Measurements from ENCODE around the gene MEG3.

The MEG3 gene

DNA sequence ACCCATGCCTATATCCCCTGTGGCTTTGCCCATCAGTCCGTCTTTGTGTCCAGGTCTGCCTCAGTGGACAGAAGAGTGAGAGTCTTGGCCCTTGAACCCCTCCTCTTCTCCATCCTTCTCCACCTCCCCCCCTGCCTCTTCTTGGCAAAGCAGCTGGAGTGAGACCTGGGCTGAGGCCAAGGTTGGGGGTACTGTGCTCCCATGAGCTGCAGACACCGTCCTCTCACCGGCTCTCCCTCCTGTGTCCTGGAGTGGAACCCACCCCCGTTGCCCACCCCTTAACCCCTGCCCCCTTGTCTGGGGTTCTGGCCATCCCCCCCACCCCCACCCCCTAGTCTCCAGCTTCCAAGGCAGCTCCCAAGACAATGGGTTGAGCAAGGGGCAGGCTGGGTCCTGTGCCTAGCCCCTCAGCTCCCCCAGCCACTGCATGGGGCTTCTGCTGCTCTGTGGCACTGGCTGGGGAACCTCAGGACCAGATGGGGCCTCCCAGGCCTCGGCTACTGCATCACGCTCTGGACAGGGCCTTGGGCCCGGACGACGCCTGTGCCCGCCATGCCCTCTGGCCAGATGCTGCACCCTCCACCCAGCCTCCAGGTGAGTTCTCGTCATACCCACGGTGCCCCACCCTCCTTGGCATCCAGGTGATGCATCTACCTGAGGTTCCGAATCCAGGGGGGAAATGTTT, 41.9 kb downstream of the MEG3 start:
- no peak for DNase-seq

DNA sequence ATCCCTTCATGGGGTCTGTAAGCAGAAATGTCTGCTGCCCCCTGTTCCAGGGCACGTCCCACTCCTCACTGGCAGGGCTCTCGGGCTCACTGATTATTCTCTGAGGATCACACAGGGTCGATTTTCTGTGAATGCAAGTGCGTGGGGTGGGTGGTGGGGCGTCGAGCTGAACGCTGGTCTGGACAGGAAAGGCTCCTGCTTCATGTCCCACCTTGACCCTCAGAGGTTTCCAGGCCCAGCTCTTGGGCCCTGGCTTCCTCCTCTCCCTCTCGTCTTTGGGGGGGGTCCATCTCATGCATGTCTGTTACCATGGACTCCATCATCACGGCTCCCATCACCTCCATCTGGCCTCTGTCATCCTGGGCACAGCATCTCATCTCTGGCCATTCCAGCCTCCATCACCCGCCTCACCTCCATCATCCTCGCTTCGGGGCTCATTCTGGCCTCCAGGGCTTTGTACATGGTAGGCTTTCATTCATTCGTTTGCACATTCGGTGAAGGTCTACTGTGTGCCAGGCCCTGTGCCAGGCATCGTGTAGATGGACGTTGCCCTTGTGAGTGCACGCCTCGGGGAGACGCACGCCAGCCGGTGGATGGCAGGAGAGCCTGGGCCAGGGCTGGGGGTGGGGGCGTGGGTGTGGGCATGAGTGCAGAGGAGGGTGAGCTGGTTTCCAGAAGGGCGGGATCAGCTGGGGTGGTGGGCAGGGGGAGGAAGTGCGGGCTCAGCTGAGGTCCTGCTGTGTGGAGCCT, 42.9 kb downstream of the MEG3 start:
- DNase-seq: no peak

DNA sequence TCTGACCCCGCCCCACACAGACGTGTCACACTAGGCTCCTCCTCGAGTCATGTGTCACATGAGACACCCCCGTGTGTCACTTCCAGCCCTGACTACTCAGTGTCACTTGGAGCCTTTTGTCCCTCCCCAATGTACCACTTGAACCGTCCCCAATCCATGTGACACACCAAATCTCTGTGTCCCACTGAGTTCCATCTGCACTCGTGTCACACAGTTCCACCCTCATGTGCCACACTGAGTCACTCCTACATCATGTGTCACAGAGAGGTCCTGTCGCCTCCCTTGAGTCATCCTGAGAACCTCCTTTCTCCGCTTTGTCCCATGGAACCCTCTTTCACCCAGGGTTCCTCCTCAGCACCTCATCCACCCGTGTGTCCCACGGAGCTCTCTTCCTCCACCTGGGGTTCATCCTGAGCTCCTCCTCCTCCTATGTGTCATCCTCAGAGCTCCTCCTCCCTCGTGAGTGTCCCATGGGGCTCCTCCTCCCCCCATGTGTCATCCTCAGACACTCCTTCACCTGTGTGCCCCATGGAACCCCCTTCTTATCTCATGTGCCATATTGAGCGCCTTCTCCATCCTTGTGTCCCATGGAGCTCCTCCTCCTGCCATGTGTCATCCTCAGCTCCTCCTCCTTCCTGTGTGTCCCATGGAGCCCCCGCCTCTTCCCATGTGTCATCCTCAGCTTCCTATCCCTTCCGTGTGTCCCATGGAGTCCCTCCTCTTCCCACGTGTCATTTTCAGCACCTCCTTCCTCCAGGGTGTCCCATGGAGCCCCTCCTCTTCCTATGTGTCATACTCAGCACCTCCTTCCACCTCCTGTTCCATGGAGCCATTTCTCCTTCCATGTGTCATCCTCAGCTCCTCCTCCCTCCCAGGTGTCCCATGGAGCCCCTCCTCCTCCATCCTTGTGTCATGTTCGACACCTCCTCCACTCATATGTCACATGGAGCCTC, 45.6 kb downstream of the MEG3 start:
- no peak for DNase-seq

DNA sequence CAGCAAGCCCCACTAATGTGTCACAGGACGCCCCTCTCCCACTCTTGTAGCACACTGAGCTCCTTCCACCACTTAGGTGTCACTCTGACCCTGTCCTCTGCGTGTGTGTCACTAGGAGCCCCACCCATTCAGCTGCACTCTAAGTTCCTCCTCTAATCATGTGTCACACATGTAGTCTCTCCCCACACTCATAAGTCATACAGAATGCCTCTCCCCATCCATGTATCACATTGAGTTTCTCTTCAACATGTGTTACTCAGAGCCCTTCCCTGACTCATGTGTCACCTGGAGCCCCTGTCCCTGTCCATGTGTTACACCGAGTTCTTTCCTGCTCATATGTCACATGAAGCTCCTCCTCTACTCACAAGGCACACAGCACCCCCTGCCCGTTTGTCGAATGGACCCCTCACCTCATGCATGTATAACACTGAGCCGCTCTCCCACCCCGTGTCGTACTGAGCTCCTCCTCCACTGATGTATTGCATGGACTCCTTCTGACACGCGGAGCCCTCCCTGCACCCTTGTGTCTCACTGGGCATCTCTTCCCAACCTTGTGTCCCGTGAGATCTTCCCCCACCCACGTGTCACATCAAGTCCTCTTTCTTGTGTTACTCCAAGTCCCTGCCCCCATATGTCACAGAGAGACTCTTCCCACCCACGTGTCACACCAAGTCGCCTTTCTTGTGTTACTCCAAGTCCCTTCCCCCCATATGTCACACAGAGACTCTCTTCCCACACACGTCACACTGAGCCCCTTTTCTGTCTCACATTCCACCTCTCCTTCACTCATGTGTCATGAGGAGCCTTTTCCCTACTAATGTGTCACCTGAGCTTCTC, 46.6 kb downstream of the MEG3 start:
- no peak for DNase-seq

DNA sequence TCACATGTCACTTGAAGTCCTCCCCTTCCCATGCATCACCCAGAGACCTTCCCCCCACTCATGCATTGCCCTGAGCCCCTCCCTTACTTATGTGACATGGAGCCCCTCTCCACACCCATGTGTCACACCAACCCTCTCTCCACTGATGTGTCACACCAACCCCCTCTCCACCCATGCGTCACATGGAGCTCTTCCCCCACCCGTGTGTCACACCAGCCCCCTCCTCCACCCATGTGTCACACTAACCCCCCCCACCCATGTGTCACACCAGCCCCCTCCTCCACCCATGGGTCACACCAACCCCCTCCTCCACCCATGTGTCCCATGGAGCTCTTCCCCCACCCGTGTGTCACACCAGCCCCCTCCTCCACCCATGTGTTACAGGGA, 47.2 kb downstream of the MEG3 start:
- DNase-seq: no peak

DNA sequence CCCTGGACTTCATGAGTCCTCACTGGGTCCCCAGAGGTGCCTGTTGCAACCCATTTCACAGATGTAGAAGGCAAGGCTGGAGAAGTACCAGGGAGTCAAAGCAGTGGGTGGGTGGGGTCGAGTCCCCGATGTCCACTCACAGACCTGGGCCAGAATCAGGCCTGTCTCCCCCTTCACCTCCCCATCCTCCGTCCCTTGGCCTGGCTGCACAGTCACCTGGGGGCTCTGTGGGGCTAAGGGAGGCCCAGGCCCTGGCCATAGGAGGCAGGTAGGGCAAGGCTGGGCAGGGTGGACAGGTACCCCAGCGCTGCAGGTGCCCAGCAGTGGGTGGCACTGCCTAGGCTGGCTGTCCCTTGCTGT, 48.1 kb downstream of the MEG3 start:
- DNase-seq: no peak

DNA sequence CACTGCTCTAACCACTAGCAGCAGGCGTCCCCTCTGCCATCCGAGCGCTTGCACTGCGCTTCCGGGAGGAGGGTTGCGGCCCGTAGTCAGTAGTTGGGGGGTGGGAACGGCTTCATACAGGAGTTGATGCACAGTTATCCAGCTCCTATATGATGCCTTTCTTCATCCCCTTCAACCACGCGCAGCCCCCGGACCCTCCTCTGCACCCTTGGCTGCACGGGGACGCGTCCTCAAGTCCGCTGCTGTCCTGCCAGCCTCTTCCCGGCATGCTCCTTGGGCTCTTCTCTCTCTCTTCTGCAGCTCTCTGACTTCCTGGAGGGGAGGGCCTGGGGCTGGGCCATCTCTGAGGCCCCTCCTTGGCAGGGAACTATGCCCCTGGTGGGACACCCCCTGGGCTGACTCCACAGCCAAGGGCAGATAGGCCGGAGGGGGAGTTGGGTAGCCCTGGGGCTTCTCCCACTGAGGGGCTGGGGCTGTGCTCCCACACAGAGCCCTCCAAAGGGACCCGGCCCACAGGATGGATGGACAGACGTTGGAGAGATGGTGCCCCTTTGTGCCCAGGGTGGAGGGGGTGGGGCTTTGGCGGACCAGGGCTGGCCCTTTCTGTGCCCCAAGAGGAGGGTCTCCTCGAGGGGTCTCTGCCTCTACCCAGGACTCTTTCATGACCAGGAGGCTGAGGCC, 48.6 kb downstream of the MEG3 start:
- no peak for DNase-seq

DNA sequence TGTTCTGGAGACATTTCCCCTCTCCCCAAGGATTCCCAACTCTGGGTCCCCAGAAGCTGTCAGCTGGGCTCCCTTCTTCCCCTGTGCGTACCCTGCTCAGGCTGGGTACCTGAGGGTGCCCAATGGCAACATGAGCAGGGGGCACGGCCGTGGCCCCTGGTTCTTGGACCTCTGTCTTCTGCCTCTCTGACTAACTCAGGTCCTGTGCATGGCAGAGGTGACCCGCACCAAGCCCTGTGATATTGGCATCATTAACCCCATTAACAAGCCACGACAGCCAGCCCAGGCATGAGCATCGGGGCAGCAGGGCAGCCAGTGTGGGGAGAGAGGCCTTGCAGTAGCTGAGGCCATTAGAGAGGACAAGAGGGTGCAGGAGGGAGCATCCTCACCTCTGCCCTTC, 49.2 kb downstream of the MEG3 start:
- DNase-seq: no peak

DNA sequence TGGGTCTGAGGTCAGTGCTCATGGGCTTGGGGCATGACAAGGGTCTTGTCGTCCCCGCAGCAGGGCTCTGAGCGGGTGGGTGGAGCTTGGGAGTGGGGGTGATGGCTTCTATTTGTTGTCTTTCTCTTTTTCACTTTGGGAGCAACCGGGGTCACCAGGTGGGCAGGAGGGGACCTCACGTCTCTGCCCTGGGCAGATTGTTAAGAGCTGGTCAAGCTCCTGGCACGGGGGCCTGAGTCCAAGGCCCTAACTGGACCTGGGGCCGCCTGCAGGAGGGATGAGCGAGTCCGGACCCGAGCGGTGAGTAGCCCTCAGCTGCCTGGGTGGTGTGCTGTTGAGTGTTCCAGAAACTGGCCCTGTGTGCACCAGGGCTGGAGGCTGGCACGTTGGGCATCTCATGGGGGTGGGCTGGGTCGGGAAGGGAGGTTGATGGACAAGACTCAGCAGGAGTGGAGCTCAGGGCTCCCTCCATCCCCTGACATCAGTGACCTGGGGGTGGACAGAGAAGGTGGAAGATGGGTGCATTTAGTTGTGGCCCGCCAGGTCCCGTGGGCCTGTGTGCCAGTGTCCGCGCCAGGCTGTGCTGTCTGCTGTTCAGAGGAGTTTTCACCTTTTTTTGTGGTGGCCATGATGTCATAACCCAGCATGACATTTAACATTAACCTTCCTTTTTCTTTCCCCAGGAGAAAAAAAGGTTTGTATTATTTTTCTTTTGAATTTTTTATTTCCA, 50.1 kb downstream of the MEG3 start:
- no peak for DNase-seq

DNA sequence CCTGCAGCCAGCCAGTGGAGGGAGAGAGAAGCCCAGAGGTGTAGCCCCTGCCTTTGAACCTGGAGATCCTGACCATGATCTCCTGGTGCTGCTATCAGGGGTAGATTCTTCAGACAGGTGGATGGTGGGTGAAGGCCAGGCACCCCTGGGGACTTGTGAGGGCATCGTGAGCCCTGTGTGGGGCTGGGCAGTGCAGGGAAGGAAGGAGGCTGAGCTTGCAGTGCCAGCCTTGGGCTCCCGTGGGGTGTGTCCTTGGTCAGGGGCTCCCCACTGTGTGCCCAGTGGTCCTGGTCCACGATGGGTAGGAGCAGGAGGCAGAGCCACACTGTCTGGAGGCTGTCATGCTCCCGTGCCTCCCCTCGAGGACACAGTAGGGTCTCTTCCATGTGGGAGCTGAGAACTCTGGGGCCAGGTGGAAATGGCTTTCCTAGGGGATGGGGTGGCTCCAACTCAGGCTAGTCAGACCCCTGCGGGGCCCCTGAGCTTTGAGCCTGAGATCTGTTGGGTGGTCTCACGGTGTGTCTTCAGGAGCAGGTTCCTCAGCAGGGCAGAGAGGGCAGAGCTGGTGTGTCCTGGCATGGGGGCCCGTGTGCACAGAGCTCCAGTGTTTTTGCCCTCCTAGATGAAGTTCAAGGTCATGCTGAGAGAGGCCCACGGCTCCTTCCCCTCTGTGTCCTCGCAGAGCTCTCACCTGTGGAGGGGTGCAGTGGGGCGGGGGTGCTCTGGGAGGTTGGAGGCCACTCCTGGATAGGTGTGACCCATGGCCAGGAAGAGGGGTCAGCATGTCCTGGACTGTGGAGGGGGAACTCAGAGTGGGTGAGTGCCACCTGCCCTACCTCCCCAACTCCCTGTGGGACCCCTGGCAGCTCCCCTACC, 52.6 kb downstream of the MEG3 start:
- no peak for DNase-seq

DNA sequence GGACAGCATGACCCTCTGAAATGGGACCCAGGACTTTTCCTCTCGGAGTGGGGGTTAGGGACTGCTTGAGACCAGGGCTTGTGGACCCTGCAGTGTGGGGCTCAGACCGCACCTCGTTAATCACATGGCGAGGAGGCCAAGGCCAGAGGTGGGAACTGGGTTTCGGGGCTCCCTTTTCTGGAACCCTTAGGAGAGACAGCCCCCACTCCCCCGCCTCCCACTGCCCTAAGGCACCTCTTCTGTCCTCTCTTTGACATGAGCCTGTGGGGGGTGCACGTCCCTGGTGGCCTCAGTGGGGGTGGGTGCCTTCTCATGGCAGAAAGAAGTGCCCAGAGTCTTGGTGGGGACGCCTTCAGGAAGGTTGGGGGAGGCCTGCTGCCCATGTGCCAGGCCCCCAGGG, 53.3 kb downstream of the MEG3 start:
- no peak for DNase-seq

DNA sequence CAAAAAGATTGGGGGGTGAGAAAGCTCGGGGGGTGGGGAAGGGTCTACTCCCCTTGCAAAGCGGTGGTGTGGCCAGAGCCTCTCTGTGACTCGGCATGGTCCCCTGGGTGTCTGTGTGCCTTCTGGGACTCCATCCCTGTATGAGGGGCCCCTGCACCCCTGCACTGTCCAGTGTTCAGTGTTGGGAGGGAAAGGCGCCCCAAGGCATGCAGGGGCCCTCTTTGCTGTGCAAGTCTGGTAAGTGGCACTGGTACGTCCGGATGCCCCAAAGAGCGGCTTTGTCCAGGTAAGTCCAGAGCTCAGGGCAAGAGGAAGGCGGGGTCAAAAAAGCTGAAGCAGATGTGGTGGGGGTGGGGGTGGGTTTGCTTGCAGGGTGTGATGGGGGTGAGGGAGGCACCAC, 53.9 kb downstream of the MEG3 start:
- DNase-seq: no peak

DNA sequence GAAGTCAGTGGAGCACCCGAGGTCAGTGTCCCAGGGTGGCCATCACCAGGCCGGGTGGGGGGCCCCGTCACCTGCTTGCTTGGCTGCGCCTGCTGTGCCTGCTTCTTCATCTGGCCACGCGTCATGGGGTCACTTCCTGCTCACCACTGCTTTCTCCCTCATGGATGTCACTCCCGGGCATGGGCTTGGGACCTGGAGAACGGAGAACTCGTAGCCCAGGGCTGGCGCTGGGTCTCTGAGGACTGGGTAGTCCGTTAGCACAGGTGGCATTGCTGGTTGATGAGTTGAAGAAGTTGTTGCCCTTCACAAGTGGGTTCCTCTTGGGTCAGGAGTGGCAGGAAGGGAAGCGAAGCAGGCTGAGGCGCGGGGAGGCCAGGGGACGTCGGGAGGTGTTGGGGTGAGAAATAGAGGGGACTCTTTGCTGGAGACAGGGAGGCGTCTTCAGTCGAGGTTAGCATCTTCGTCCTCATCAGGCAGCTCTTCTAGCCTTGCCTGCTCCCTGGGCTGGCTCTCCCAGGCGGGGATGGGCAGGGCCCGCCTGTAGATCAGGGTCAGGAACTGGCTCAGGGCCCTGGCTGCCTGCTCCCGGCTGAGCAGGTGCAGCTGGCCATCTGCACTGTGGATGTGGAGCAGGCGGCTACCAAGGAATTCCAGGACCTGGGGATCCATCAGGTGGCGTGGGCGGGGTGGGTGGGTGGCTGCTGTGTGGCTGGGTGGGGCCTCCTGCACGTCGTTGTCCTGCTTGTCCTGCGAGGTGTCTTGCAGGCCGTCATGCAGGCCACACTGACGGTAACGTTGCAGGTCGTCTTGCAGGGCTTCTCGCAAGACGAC, 54.6 kb downstream of the MEG3 start:
- DNase-seq: no peak

DNA sequence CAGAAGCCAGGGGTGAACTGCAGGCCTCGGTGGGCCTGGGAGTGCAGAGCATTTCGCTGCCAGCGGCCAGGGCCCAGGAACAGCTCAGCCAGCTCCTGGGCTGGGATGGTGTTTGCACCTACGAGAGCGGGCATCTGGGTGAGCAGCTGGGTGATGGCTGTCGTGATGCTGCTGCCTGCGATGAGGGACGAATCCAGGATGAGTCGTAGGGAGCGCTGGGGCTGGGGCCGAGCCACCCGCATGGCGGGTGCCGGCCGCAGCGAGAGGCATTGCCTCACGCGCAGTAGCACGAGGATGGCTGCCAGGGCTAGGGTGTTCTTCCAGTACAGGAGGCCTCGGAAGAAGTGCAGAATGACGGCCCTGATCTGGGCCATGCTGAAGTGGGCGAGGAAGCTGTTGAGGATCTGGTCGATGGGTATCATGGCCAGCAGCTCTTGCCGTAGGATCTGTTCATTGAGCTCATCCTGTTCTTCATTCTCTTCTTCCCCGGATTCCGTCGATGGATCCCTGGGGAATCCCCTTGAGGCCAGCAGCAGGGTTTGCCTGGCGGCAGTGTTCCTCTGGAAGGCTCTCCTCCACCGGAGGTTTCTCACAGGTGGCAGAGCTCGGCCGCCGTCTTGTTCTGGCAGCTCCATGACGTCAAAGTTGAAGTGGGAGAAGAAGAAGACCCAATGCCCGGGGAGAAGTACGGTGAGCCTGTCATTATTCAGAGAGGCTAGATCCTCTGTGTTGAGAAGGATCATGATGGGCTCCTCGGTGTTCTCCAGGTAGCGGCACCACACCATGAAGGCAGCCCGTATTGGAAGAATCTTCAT, 55.5 kb downstream of the MEG3 start:
- no peak for DNase-seq

DNA sequence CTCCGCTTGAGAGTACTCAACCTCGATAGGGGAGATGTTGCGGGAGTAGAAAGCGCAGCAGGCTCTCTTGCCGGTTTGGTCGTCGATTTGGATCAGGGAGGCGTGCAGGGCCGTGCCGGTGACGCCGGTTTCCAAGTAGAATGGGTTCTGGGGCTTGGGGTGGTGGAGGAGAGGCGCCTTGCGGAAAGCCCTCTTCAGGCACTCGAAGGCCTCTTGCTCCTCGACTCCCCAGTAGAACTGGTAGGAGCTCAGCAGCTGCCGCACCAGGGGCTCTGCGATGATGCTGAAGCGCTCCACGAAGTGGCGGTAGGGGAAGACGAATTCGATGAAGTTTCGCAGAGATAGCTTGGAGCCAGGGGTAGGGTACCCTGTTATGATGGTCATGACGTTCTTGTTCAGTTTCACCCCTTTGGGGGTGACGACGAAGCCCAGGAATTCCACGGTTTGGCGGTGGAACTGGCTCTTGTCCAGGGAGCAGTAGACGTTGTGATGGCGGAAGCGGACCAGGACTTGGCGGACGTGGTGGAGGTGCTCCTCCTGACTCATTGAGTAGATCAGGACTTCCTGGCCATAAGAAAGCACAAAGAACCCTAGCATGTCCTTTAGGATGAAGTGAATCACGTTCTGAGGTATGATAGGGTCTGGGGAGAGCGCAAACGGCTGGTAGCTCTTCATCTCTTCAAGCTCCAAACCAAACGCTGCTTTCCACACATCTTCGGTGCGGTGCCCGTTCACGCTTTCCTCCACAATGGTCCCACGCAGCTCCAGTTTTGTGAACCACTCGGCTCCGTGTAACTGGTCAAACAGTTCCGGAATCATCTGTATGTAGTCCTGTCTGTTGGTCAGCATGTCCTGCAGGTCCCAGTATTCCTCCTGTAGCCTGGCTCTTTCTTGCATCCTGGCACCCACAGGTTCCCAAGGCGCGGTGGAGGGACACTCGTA, 56.4 kb downstream of the MEG3 start:
- no peak for DNase-seq

DNA sequence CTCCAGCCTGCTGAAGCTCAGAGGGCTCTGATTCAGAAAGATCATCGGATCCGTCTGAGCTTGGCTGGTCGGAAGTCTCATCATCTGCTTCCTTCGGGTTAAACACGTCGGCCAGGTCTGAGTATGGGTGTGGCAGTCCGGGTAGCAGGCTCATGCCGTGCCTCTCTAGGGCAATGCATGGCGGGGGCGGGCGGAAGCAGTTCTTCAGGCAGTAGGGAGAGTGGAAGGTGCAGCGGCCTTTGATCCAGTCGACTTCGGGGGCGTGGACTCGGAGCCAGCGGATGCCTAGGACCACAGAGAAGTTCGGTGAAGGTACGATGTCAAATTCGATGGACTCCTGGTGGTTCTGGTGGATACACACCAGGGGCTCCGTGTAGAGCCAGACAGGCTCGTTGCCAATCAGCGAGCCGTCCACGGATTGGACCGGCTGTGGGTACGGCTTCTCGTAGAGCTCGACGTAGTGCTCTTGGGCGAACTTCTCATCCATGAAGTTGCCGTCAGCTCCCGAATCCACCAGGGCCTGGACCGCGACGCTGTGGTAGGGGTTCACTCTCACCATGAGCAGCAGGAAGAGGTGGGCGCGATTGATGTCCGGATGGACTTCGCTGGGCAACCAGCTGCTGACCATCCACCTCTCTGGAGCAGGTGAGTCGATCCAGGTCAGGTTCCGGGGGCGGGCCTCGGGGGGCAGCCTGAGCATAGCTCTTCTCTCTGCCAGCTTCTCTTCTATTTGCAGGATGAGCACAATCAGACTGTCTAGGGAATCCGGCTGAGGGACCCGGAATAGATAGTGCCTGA, 57.3 kb downstream of the MEG3 start:
- no peak for DNase-seq

DNA sequence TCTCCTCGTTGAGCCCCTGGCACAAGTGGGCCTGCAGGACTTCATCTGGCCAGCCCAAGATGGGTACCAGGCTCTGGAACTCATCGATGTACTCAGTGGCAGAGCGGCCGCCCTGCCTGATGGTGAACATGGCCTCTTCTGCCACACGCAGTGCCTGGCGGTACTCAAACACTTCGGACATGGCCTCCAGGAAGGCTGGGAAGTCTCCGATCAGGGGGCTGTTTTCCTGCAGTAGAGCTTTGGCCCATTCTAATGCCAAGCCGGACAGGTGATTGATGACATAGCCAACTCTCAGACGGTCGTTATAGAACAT, 57.8 kb downstream of the MEG3 start:
- no peak for DNase-seq

Data from effector CD8-positive, alpha-beta T cell (primary cell).